ENCODE results near the gene MLF2. TPM values are rescaled to one million over a fixed set of nuclear protein-coding genes. Genes with fewer than 3 reads are reported as not detected.

The MLF2 gene
- total RNA-seq, 1 donor from 2014 or later = 172 TPM

DNA sequence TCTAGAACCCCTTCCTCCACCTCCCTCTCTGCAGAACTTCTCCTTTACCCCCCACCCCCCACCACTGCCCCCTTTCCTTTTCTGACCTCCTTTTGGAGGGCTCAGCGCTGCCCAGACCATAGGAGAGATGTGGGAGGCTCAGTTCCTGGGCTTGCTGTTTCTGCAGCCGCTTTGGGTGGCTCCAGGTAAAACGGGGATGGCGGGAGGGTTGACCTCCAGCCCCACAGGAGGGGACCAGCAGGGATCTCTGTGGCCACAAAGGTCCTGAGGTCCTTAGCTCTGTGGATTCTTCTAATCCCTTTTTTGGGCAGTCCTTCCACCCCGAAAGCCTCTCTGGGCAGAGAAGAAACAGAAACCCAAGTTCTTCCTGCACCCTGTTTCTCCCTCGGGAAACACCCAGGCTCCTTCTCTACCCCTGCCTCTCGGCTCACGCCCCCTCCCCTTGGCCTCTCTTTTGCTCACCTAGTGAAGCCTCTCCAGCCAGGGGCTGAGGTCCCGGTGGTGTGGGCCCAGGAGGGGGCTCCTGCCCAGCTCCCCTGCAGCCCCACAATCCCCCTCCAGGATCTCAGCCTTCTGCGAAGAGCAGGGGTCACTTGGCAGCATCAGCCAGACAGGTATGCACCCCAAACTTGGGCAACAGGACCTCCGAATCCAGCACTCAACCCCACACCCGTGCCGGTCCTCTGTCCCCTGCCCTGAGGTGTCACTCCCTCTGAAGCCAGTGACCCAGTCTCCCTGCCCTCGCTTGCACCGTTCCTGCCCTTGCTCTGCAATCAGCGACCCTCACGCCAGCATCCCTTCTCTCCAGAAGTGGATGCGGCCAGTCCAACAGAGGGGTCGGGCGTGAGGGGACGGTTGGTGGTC, 20.0 kb upstream of the MLF2 start:
- Mint-ChIP-seq H3K36me3 (ENCODE audit: low read depth) (peaks cover 19% of the 10 kb centered on the region), H3K9me3 (ENCODE audit: low read depth) (no peaks in the 10 kb centered on the region), H3K4me3 (ENCODE audit: unreplicated experiment) (no peak overlapping the region), H3K27me3 (ENCODE audit: low read depth) (no peaks in the 10 kb centered on the region), H3K4me1 (ENCODE audit: low read depth) (peaks cover 19% of the 10 kb centered on the region), H3K27ac (ENCODE audit: unreplicated experiment) (no peak overlapping the region)
- TF ChIP-seq, protein P1, sequence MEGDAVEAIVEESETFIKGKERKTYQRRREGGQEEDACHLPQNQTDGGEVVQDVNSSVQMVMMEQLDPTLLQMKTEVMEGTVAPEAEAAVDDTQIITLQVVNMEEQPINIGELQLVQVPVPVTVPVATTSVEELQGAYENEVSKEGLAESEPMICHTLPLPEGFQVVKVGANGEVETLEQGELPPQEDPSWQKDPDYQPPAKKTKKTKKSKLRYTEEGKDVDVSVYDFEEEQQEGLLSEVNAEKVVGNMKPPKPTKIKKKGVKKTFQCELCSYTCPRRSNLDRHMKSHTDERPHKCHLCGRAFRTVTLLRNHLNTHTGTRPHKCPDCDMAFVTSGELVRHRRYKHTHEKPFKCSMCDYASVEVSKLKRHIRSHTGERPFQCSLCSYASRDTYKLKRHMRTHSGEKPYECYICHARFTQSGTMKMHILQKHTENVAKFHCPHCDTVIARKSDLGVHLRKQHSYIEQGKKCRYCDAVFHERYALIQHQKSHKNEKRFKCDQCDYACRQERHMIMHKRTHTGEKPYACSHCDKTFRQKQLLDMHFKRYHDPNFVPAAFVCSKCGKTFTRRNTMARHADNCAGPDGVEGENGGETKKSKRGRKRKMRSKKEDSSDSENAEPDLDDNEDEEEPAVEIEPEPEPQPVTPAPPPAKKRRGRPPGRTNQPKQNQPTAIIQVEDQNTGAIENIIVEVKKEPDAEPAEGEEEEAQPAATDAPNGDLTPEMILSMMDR (IDR thresholded peaks at IDR 0.05) = no peak
- DNase-seq (ENCODE audit: low spot score) = no peak

DNA sequence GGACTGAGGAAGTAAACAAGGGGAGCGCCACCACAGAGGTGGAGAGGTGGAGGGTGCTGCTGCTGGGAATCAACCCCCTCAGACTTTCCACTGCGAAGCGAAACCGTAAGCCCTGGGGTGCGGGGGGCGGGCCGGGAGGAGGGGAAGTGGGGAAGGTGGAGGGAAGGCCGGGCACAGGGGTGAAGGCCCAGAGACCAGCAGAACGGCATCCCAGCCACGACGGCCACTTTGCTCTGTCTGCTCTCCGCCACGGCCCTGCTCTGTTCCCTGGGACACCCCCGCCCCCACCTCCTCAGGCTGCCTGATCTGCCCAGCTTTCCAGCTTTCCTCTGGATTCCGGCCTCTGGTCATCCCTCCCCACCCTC, 19.4 kb upstream of the MLF2 start, which contains the start of gene LAG3:
LAG3 (plus strand) TSS at position 190 of the 365 bp plus-strand sequence. CDS start 333 bp downstream, outside the sequence.
- no peaks in the 10 kb centered on the region for H3K27me3 Mint-ChIP-seq (ENCODE audit: low read depth)
- peaks cover 22% of the 10 kb centered on the region for H3K4me1 Mint-ChIP-seq (ENCODE audit: low read depth)
- TF ChIP-seq, protein P1 (IDR thresholded peaks at IDR 0.05) = no peak
- no peaks in the 10 kb centered on the region for H3K9me3 Mint-ChIP-seq (ENCODE audit: low read depth)
- H3K36me3 Mint-ChIP-seq (ENCODE audit: low read depth) = peaks cover 22% of the 10 kb centered on the region
- no peak within 1 kb of the TSS for H3K27ac Mint-ChIP-seq (ENCODE audit: unreplicated experiment)
- DNase-seq (ENCODE audit: low spot score) = no peak
- H3K4me3 Mint-ChIP-seq (ENCODE audit: unreplicated experiment) = no peak within 1 kb of the TSS

GRCh38 chr12:6771509-6772330, 18.8 kb upstream of the MLF2 start:
- no peaks in the 10 kb centered on the region for H3K9me3 Mint-ChIP-seq (ENCODE audit: low read depth)
- no peaks in the 10 kb centered on the region for H3K27me3 Mint-ChIP-seq (ENCODE audit: low read depth)
- TF ChIP-seq, protein P1 (IDR thresholded peaks at IDR 0.05) = no peak
- peaks cover 22% of the 10 kb centered on the region for H3K4me1 Mint-ChIP-seq (ENCODE audit: low read depth)
- peaks cover 22% of the 10 kb centered on the region for H3K36me3 Mint-ChIP-seq (ENCODE audit: low read depth)
- no peak overlapping the region for H3K4me3 Mint-ChIP-seq (ENCODE audit: unreplicated experiment)
- no peak overlapping the region for H3K27ac Mint-ChIP-seq (ENCODE audit: unreplicated experiment)
- DNase-seq (ENCODE audit: low spot score) = no peak

GRCh38 chr12:6771091-6771495, 18.2 kb upstream of the MLF2 start:
- Mint-ChIP-seq H3K4me3 (ENCODE audit: unreplicated experiment) (no peak overlapping the region), H3K4me1 (ENCODE audit: low read depth) (peaks cover 22% of the 10 kb centered on the region)
- TF ChIP-seq, protein P1 (IDR thresholded peaks at IDR 0.05) = no peak

GRCh38 chr12:6770600-6770999, 17.7 kb upstream of the MLF2 start:
- peaks cover 26% of the 10 kb centered on the region for H3K4me1 Mint-ChIP-seq (ENCODE audit: low read depth)
- no peak for DNase-seq (ENCODE audit: low spot score)
- no peak overlapping the region for H3K4me3 Mint-ChIP-seq (ENCODE audit: unreplicated experiment)
- H3K27me3 Mint-ChIP-seq (ENCODE audit: low read depth) = no peaks in the 10 kb centered on the region
- H3K27ac Mint-ChIP-seq (ENCODE audit: unreplicated experiment) = no peak overlapping the region
- peaks cover 21% of the 10 kb centered on the region for H3K36me3 Mint-ChIP-seq (ENCODE audit: low read depth)
- TF ChIP-seq, protein P1 (IDR thresholded peaks at IDR 0.05) = no peak
- no peaks in the 10 kb centered on the region for H3K9me3 Mint-ChIP-seq (ENCODE audit: low read depth)

More at GRCh38 chr12:6771091-6771495, 18.2 kb upstream of the MLF2 start:
- Mint-ChIP-seq H3K27me3 (ENCODE audit: low read depth) (no peaks in the 10 kb centered on the region), H3K27ac (ENCODE audit: unreplicated experiment) (no peak overlapping the region), H3K9me3 (ENCODE audit: low read depth) (no peaks in the 10 kb centered on the region), H3K36me3 (ENCODE audit: low read depth) (peaks cover 22% of the 10 kb centered on the region)
- DNase-seq (ENCODE audit: low spot score) = no peak
